ENCODE measurements around the gene LILRA5.
"Not testable (repeated sequence)": the region's sequence is repeated elsewhere in the genome, so short reads cannot be mapped to it uniquely, and the experiment has no call there.

Gene LILRA5

GRCh38 chr19:54312436-54313377, at the start of gene LILRA5:
TSS of gene LILRA5 (minus strand) at chr19:54313166. CDS start at chr19:54313019, 147 bp downstream.
- no peak for DNase-seq

DNA sequence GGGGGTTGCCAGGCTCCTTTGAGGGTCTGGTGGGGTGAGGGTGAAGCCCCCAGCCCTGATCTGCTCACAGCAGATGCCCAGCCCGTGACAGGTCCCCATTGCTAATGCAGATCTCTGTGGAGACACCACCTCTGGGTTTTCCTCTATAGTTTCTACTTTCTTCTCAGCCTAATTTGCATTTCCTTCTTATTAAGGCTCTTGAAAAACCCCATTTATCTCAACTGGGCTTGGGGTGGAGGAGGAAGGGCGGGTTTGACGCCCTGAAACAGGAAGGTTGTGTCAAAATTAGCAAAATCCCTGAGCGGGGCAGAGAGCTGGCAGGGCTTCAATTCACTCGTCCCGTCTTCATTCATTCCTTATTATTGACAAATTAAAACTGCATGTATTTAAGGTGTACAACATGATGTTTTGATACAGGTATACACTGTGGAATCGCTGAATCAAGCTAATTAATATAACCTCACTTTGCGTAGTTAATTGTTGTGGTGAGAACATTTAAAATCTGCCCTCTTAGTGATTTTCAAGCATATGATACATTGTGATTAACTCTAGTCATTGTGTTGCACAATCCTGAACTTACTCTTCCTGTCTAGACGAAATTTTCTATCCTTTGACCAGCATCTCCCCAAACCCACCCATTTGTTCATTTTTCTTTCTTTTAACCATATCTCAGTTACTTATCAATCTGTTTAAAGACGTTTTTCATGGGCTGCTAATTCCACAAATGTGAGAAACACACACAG, 48.9 kb upstream of the LILRA5 start:
- not testable (repeated sequence) for DNase-seq

GRCh38 chr19:54359149-54359820, 46.3 kb upstream of the LILRA5 start:
- peak; percentile 66 for DNase-seq

- no peak for DNase-seq
Measured at GRCh38 chr19:54357381-54357780, 44.4 kb upstream of the LILRA5 start.

- DNase-seq = no peak
Measured at GRCh38 chr19:54356444-54357056, 43.6 kb upstream of the LILRA5 start.

DNA sequence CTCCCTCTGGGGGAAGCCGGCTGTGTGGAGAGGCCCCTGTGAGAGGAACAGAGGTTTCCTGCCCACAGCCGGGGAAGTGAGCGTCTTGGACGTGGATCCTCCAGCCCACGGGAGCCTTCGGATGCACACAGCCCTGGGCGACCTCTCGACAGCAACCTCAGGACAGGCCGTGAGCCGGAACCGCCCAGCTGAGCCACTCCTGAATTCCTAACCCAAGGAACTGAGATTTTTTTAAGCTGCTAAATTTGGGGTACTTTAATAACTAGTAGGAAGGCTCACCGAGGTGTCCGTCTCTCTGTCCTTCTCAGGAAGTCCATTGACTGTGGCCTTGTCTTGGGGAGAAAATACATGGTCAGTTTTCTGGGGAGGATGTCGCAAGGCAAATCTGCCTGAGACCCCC, 42.7 kb upstream of the LILRA5 start:
- DNase-seq = no peak

DNA sequence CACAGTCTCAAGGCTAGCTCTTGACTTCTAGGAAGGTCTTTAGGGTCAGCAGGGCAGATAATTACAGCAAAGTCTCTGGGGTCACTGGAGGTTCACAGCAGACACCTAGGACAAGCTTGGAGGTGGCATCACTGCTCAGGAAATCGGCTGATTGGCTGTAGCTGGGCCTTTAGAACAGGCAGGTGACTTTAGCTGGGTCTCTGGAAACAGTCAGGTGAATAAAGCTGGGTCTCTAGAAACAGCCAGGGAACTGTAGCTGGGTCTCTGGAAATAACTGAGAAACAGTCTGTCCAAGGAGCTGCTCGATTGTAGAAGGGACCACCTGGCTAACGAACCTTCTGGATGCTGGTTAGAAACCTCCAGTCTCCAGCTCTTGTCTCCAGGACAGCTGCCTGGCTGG, 41.8 kb upstream of the LILRA5 start:
- DNase-seq = no peak

GRCh38 chr19:54352546-54352945, 39.6 kb upstream of the LILRA5 start:
- DNase-seq = no peak

- DNase-seq = no peak
Measured at GRCh38 chr19:54352041-54352440, 39.1 kb upstream of the LILRA5 start.

- DNase-seq = no peak
Measured at GRCh38 chr19:54351474-54351873, 38.5 kb upstream of the LILRA5 start.

DNA sequence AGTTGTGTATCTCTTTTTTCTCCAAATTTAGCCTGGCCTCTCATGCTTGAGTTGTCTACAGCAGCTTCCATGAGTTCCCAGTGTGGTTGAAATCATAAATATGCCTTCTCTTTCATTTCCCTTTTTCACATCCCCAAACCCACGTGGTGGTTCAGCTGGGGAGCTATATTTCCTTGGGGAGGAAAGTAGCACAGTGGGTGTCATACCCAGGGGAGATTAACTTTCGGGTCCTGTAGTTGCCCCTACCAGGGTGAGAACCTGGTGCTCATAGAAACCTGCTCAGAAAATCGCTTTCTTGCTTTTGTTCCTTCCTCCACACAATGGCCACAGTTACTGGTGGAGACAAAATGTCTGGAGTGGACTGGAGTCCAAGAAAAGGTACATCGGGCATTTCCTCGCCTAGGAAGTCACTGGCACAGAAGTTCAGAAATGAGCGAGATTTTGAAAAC, 33.0 kb upstream of the LILRA5 start:
- DNase-seq = no peak

DNA sequence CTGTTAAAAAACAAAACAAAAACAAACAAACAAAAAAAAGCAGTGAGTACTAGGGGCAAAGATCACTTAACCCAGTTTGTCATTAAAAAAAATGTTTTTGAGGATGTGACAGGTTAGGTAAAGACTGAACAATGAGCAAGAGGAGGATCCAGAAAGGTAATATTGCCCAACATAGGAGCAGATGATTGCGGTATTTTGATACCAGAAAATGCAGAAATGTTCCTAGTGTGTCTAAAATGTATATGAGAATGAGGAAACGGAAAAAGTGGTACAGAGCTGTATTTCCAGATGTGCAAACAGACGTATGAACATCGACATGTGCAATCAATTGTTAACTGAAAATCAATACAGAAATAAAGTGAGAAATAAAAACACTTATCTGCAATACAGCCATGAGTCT, 30.9 kb upstream of the LILRA5 start:
- no peak for DNase-seq

- DNase-seq = no peak
Measured at GRCh38 chr19:54341295-54341694, 28.3 kb upstream of the LILRA5 start.

GRCh38 chr19:54339646-54340358, 26.8 kb upstream of the LILRA5 start:
- DNase-seq = no peak

- no peak for DNase-seq
Measured at GRCh38 chr19:54338521-54338920, 25.6 kb upstream of the LILRA5 start.

GRCh38 chr19:54337858-54338230, 24.9 kb upstream of the LILRA5 start:
- no peak for DNase-seq

DNA sequence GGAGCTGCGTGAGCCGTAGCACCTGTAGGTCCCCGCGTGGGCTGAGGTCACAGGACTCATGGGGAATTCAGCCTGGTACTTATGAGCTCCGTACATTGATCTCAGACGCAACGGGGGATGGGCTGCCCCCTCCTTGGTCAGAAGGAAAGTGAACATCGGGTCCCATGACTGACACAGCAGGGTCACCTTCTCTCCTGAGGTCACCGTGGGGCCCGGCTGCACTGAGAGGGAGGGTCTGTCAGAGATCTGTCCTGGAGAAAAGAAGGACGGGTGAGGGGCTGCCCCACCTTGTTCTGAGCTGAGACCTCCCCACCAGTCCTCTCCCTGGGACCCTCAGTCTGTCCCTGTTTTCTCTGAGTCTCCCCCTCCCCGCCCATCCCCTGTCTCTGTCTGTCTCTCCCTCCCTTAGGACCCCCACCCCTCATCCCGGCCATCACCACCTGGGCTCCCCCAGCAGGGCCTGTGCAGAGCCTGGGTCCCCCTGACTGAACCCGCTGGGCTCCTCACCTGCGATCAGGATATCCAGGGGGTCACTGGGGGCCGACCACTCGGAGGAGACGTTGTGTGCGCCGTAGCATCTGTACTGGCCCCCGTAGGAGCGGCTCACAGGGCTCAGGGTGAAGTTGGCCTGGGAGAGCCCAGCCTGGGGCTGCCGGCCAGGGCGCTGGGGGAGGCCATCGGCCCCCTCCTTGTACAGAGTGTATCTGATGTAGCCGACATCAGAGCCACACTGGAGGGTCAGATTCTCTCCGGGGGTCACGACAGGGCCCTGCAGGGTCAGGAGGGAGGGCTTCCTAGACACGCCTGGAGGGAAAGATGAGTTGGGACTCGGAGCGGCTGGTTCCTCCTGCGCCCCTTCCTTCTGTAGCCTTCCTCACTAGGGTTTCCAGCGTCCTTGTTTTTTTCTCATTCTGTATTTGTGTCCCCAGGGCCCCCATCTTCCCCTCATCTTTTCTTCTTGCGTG, 24.2 kb upstream of the LILRA5 start:
- no peak for DNase-seq

DNA sequence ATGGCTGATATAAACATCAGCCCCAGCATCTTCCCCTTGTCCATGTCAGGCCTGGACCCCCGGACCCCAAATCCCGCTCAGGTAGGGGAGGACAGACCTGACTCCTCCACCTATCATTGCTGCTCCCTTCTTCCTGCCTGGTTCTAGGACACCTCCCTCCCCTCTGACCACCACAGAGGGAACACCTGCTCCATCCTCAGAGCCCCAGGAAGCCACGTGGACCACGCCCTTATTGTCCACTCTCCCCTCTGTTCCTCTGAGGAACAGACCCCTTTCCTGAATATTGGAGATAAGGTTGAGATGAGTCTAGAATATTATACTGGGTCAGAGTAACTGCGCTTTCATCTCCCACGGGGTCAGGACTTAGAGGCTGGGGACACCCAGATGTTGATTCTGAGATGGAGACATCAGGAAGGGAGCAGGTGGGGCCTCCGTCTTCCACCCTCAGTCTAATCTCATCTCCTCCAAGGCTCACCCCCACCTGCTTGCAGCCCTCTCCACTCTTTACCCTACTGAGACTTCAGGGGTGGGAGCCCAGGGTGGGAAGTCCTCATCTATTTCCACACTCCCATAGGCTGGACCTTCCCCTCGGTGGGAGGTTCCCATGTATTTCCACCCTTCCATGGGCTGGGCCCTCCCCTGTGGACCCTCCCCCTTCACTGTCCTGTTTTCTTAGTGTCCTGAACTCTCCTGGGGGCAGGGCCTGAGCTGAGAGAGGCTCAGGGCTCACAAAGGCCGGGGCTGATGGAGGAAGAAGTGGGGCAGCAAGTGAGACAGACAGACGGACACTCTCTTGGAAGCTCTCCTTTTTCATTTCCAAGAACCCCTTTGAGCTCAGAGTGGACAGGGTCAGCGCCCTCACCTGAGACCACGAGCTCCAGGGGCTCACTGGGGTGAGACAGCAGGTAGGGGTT, 23.3 kb upstream of the LILRA5 start:
- no peak for DNase-seq

- no peak for DNase-seq
Measured at GRCh38 chr19:54335164-54335563, 22.2 kb upstream of the LILRA5 start.
